Activated naive CD8-positive, alpha-beta T cell treated with anti-CD3 and anti-CD28 coated beads, Interleukin-2, amount 50 U/mL, for 16 hours (primary cell): ENCODE data around the gene PDCD1LG2.
"Not testable (repeated sequence)": the region's sequence is repeated elsewhere in the genome, so short reads cannot be mapped to it uniquely, and the experiment has no call there.

Experiments used
- DNase-seq: peaks from one replicate; pipeline ENCODE4 v3.0.0-alpha.2; 2020; ENCODE audit warnings: low read depth, low spot score

Gene PDCD1LG2

DNA sequence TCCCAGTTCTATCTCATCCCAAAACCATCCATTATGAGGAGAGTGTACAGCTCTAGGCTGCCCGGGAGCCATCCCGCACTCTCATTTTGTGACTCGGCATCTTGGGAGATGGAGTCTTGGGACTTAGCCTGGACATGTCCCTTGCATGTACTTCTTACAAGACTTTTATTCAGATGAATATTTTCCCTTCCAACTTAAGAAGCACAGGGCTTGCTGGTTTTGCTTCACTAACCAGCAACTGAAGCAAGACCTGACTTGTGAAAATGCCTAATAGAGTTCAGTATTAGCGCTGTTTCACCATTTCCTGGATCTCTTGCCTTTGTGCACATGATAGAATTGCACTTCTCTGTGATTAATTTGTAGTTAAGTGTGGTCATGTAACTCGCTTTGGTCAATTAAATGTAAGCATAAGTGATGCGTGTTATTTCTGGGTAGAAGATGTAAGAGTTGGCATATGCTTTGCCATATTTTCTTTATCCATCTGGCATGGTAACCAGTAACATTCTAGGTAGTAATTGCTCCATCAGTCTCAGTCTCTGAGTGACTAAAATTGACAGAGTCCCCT is 55.8 kb downstream of the PDCD1LG2 start:
- DNase-seq, result no peak

- DNase-seq, result no peak
Observed at GRCh38 chr9:5568868-5569267, 58.5 kb downstream of the PDCD1LG2 start.

GRCh38 chr9:5569409-5569808 is 59.1 kb downstream of the PDCD1LG2 start:
- DNase-seq, result no peak

GRCh38 chr9:5569891-5570290 is 59.6 kb downstream of the PDCD1LG2 start:
- DNase-seq, result no peak

DNA sequence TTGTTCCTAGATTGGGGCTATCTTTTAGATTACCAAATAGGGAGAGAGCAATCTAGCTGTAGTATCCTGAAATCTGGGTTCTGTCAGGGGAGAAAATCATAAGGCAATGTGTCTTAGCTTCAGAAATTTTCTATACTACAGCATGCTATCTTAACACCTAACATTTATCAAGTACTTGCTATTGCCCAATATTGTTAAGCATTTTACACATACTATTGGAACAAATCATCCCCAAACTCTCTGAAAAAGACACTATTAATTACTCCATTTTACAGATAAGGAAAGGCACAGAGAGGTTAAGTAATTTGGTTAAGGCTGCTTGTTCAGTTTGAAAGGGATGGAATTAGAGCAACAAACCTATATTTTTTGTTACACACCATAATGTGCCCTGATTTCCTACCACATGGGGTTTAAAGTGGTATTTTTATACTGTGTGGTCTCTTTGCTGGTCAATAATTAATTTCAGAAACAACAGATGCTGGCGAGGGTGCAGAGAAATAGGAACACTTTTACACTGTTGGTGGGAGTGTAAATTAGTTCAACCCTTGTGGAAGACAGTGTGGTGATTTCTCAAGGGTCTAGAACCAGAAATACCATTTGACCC is 61.4 kb downstream of the PDCD1LG2 start:
- DNase-seq, result no peak

DNA sequence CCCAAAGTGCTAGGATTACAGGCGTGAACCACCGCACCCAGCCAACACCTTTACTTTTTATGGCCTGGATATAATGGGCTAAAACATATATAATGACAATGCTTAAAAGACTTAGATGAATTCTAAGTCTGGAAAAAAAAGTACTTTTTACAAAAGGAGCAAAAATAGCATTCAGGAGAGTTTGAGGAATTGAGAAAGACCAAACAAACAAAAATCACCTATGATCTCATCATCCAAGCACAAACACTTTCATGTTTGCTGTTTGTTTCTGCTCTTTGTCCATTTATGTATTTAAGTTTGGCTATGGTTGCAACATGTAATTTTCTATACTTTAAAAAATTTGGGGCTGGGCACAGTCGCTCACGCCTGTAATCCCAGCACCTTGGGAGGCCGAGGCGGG is 63.8 kb downstream of the PDCD1LG2 start:
- no peak for DNase-seq

DNA sequence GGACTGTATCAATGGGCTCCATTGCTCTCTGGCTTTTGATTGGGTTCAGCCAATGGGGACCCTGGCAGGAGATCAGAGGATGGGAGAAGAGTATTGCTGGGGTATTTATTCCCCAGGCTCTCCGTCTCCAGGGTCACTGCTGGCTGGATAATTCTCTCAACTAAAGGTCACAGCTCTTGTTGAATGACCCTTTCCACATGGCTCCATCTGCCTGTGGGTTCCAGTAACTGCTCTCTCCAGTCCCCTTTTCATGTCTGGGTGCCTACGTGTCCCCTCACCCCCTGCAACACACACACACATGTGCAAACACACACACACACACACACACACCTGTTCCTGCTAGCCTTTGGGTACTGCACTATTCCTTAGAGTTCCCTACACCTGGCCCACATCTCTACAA is 64.7 kb downstream of the PDCD1LG2 start:
- DNase-seq, result no peak

DNA sequence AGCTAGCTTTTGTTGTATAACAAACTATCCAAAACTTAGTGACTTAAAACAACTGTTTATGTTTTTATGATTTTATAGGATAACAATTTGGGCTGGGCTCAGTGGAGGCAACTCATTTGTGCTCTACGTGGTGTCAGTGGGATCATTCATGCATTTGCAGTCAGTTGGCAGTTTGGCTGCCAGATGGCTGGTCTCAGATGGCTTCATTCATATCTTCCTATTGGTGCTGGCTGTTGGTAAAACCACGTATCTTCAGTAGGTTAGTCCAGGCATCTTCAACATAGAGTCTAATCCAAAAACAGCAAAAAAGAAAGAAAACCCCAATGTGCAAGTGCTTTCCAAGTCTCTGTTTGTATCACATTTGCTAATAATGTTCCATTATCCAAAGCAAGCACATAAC is 66.9 kb downstream of the PDCD1LG2 start:
- no peak for DNase-seq

DNA sequence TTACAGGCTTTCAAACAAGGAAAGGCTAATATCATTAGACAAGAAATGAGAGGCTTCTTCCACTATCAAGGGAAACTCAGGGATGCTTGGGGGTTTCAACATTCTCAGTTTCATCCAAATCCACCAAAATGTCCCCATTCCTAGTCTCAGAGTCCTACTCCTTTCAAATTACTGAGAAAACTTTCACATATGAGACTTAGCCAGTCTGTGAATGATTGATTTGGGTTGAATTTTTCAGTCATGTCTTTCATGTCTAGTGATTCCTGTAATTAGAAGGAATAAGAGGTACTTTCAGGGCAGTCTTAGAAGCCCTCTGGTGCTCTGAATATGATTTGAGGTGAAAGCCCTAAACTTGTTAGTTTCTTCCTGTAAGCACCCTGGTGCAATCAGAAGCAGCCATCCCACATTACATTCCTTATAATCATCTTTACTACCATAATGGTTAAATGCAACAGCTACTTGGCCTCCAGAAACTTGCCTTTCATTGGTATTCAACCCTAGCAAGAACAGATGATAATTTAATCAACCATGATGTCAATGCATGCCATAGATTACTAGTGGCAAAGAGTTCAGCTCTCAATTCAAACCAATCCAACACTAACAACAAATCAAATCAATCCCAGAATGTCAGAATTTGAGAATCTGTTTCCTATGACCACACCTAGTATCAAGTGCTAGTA is 67.8 kb downstream of the PDCD1LG2 start:
- no peak for DNase-seq

- no peak for DNase-seq
Observed at GRCh38 chr9:5578698-5579085, 68.4 kb downstream of the PDCD1LG2 start.

DNA sequence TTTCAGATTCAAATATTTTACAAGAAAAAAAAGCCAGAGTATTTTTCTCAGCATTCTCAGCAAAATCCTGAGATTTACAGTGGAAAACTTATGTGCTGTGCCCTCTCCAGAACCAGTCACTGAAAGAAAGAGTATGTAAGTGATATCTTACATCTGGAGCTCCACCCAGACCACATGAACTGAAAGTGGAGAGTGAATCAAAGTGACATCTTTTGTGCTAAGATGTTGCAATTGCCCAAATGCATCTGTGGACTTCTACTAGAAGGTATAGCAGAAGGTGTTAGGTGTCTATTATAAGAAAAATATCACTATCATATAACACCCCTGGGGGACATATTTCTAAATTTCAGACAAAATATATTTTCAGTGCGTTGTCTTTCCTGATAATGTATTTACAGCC is 69.5 kb downstream of the PDCD1LG2 start:
- DNase-seq, result no peak

- DNase-seq, result no peak
Observed at GRCh38 chr9:5580650-5581049, 70.3 kb downstream of the PDCD1LG2 start.

- DNase-seq, result not testable (repeated sequence)
Observed at GRCh38 chr9:5581706-5582105, 71.4 kb downstream of the PDCD1LG2 start.

DNA sequence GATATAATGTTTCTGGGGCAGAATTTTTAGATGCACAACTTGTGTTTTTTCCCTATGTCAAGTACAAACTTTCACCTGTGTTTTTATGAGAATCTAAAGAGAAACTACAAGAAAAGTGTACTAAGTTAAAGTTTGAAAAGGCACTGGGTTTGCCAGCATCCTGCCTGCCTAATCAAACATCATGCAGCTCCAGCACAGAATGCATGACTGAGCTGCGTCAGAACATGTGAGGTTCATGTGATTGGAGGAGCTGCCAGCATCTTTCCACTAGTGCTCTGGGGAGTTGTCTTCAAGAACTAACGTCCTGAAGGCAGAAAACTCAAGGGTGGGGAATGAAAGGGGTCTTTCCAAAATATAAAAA is 72.5 kb downstream of the PDCD1LG2 start:
- no peak for DNase-seq

GRCh38 chr9:5586391-5586802 is 76.1 kb downstream of the PDCD1LG2 start:
- no peak for DNase-seq

DNA sequence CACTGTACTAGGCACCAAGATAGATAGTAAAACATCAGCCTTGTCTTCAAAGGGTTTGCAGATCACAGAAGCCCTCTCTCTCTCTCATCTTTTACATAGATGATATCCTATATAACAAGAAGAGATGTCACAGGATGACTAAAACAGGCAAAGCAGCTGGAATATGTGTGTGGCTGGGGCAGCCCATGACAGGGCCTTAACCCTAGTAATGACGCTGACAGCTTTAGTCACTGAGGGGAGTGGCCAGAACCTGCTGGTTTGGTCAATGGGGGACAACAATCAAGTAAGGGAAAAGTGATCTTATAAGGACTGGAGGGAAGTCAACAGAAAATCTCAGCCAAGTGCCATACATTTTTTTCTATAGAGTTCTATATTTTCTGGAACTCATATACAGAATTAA is 76.7 kb downstream of the PDCD1LG2 start:
- no peak for DNase-seq

DNA sequence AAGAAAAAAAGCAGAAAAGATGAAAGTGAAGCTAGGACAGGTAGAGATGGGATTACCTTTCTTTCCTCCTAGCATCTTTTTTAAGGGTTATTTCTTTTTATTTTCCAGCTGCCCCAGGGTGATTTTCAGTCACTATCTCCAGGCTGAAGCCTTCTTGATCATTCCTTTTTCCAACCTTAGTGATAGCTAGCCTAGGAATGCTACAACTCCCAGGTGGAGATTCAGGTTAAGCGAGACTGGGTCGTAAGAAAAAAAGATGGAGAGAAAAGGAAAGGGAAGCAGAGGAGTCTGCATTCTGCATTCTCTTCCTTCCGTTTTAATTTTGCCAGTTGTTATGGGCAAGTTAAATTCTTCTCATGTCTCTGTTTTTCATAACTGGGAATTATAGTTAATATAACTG is 81.9 kb downstream of the PDCD1LG2 start:
- DNase-seq, result no peak

DNA sequence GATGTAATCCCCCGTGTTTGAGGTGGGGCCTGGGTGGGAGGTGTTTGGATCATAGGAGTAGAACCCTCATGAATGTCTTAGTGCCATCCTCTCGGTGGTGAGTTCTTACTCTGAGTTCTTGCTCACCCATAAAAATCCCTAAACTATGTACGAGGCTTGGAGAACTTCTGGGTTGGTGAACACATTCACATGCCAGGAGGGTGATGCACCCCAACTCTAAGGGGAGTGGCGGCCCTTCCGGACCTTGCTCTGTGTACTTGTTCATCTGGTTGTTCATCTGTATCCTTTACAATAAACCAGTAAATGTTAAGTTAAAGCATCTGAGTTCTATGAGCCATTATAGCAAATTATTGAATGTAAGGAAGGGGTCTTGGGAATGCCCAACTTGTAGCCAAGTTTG is 82.6 kb downstream of the PDCD1LG2 start:
- no peak for DNase-seq

GRCh38 chr9:5593904-5594303 is 83.6 kb downstream of the PDCD1LG2 start:
- no peak for DNase-seq

DNA sequence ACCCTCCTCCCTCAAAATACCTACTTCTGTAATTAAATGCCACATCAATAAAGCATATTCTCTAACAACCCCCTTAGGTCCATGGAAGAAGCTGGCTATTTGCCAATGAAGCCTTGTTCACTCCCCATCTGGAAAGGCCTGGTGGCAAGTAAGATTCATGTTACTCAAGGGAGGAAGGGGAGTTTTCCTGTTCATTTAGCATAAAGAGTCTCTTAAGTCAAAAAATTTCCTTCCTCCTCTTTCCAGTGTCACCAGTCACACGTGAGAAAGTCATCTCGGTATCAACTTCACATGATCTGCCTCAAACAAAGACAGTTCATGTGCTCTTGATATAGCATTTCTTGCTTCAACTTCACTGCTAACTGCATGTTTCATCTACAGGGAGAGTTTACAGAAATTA is 85.8 kb downstream of the PDCD1LG2 start:
- DNase-seq, result no peak

DNA sequence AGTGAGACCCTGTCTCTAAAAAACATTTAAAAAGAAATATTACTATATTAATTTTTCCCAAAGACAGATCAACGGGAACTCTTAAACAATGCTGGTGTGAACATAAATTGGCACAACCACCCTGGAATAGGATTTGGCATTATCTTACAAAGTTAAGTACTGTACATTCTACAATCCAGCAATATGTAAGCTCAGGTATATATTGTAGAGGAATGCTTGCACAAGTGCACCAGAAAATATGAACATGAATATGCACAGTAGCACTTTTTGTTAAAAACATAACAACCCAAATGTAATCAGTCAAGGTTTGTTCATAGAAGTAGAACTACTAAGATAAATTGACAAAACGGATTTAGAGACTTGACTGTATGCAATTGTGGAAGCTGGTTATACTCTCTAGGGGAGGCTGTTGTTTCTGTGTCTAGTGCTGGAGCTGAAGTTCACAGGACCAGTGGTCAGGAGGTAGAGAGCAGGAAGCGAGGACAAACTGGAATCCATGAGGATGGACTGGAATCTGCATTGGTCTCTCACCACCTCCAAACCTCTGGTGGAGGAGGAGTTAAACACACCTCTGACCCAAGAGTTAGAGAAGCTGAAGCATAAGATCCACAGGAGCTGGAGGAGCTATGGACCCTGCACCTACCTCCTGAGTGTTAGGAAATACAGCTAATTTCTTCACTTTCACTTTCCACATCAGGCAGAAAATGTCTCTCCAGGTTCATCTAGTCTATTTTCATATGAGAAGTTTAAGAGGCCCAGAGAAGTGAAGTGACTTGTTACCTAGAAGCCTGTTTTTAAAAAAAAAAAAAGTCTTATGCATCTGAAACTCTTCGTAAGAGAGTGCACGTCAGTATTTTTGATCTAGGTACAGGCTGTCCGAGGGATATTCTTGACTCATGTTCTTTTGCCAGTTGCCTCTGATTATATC is 98.2 kb downstream of the PDCD1LG2 start:
- no peak for DNase-seq

- no peak for DNase-seq
Observed at GRCh38 chr9:5609226-5609596, 98.9 kb downstream of the PDCD1LG2 start.
